Measurements from ENCODE around the gene USP3.

- TF ChIP-seq, protein P1, sequence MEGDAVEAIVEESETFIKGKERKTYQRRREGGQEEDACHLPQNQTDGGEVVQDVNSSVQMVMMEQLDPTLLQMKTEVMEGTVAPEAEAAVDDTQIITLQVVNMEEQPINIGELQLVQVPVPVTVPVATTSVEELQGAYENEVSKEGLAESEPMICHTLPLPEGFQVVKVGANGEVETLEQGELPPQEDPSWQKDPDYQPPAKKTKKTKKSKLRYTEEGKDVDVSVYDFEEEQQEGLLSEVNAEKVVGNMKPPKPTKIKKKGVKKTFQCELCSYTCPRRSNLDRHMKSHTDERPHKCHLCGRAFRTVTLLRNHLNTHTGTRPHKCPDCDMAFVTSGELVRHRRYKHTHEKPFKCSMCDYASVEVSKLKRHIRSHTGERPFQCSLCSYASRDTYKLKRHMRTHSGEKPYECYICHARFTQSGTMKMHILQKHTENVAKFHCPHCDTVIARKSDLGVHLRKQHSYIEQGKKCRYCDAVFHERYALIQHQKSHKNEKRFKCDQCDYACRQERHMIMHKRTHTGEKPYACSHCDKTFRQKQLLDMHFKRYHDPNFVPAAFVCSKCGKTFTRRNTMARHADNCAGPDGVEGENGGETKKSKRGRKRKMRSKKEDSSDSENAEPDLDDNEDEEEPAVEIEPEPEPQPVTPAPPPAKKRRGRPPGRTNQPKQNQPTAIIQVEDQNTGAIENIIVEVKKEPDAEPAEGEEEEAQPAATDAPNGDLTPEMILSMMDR (conservative IDR thresholded peaks at IDR 0.05 in 1 of 2, IDR thresholded peaks at IDR 0.05 in 1 of 2; ENCODE audit: low read depth in 1 of 2, low read length in 2 of 2) = no peak
- TF ChIP-seq EZH2 (IDR thresholded peaks at IDR 0.05; ENCODE audit: low read length, missing control alignments) = no peak
Measured at GRCh38 chr15:63602595-63602994, 98.2 kb downstream of the USP3 start.
